ENCODE measurements around the gene HOXD4.

HOXD4 gene

DNA sequence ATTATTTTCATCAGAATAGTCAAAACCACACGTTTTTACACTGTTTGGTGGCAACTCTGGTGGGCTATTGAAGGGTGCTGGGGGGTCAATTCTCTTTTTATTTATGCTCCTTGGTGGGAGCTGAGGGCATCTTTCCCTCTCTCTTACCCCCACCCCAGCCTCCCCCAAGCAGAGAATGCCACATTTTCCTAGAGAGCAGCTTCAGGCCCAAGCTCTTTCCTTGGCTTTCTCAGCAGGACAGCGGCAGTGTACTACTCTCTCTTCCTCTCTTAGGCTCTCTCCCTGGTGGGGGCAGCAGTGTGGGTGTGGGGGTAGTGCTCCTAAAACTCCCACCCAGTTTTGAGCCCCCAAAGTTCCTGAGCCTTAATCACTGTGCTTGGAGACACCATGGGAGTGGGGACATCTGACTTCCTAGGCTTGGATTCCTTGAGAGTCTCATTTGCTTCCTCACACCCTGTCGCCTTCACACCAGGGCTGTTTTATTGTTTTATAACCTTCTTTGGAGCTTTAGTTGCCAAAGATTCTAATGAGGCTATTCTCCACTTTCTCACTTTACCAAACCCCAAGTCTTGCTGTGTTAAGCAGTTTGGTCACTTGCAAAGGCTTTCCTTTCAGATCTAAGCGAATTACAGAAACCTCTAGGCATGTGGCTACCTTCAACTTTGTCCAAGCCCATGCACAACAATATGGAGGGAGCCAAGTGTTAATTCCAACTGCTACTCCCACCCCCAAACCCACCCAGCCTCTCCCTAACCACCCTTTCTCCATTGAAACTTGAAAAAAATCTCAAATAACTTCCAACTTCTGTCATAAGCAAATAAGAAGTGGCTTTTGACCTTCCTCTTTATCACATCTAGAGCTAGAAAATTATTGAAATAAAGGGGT is 6.0 kb upstream of the HOXD4 start:
- DNase-seq = no peak

DNA sequence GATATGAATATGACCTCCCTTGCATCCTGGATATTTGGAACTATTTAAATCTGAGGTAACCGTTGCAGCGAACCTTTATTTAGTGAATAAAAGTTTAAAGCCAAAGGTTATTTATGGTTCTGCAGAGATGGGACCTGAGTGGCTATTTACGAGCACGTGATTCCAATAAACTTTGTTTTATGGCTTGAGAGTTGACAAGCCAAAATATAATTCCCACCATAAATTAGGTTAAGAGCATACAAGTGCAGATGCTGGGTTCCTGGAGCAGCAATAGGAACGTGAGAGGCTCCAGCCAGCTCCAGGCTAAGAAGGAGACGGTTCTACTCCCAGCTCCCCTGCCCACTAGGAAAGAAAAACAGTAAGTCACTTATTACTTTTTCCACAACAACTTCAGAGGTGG is 5.2 kb upstream of the HOXD4 start:
- no peak for DNase-seq

DNA sequence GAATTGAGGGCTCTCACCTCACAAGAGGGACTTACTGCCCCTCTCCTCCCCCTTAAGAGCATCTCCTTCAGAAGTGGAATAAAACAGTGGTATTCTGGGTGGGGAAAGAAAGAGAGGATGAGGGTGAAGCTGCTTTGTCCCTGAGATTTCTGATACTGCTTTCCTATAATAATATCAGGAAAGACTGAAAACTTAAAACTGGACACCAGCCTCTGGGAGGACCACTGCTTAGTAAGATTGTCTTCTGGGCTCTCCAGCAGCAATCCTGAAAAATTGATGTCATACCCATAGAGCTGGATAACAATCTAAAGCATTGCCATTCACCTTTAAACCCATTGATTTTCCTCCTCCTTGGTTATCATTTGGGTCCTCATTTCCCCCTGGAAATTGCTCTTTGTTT is 4.7 kb upstream of the HOXD4 start:
- DNase-seq = no peak

DNA sequence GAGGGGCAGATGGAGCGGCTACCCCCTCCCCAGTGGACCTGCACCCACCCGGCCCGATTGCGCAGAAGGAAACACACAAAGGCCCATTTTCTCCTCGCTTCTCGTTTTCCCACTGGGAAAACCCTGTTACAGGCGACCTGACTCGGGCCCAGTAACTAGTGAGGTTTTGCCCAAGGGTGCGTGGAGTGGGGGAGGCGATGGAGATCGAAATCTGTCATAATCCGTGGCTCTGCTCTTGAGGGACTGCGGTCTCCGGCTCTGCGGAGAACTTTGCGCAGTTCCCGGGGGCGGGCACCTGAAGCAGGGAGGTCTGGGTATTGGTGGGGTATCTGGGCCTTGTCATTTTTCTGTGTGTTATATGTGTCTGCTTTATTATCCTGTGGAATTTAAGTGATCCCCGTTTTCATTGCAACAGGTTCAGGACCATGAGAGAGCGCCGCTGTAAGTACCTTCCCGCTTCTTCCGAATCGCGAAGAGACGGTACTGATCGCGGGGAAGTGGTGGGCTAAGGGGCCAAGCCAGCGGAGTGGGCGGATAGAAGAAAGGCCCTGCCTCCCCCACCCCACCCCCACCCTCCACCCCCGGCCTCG is 4.0 kb upstream of the HOXD4 start:
- no peak for DNase-seq

DNA sequence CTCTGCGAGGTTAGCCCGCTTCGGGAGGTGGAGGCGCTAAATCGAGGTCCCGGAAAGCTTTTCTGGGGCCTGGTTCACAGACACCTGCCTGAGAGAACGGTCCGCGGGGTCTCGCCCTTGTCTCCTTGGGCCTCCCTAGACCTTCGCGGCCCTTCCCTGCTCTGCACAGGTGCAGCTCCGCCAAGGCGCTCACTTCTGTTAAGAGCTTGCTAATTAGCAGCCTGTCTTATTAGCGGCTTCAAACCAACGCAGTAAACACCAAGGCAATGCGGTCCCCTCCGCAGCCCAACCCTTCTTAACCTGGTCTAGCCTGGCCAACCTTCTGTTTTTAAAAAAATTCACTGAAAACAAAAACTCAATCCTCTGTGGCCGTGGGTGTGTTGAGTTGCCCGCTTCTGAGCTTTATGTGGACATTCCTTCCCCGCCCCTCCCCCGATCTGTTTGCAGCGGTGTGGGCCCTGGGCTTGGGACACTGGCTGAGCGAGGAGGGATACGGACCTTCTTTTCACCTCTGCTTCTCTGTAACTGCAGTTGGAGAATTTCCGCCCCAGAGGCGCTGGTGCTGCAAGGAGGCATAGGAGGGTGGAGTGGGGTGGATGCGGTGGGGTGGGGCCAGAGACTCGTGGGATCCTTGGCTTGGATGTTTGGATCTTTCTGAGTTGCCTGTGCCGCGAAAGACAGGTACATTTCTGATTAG is 3.4 kb upstream of the HOXD4 start:
- DNase-seq = no peak

DNA sequence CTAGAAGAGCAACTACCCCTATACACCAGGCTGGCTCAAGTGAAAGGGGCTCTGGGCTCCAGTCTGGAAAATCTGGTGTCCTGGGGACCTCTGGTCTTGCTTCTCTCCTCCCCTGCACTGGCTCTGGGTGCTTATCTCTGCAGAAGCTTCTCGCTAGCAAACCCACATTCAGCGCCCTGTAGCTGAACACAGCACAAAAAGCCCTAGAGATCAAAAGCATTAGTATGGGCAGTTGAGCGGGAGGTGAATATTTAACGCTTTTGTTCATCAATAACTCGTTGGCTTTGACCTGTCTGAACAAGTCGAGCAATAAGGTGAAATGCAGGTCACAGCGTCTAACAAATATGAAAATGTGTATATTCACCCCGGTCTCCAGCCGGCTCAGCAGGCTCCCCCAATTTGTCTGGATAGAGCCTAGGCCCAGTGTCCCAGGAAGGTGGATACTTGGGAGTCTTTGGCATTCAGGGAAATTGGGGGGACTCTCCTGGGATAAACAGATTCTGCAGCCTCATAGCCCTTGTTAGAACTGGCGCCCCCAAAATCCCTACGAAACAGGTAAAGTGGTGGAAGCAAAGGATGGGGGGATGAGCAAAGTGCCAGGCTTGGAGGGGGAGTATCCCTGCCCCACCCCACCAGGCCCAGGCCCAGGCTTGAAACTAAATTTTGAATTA is 2.5 kb upstream of the HOXD4 start:
- DNase-seq = no peak

DNA sequence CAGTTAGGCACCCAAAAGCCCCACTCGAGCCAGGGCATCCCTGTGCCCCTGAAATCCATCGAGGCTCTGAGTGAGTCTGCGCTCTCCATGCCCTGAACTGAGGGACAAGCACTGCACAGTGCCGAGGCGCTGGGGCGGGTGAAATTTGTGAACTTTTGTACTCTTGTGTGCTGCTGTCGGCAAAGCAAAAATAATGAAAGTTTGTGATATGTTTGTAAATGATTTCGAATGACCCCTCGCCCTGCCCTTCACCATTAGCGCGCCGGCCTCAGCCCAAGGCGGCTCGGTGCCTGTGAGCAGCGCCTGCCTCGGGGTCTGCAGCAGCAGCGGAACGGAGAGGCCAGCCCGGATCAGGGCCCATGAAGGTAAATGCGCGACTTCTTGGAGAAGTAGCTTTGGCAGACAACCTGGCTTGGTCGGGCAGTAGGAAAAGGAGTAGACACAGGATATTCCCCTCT is 1.8 kb upstream of the HOXD4 start:
- DNase-seq = no peak

DNA sequence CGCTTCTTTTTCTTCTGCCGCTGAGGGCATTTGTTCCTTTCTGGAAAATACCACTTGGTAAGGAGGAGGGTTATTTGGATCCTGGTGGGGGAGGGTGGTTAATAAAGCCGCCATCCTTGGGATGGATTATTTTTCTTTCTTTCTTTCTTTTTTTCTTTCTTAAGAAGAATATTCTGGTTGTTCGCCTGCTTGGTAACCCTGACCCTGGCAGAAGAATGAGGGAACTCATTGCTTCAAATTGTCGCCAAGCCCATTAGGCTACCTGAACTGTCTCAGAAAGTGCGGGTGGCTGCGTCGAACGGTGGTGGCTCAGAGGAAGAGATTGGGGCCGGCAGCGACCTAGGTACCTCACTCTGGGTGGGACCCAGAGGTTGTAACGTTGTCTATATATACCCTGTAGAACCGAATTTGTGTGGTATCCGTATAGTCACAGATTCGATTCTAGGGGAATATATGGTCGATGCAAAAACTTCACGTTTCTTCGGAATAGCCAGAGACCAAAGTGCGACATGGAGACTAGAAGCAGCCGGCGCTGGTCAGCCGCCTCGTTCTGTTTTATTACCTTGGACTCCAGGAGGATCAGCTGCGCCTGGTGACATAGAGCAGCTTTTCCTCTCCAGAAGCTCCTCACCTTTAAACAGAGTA is 1.3 kb upstream of the HOXD4 start:
- no peak for DNase-seq

DNA sequence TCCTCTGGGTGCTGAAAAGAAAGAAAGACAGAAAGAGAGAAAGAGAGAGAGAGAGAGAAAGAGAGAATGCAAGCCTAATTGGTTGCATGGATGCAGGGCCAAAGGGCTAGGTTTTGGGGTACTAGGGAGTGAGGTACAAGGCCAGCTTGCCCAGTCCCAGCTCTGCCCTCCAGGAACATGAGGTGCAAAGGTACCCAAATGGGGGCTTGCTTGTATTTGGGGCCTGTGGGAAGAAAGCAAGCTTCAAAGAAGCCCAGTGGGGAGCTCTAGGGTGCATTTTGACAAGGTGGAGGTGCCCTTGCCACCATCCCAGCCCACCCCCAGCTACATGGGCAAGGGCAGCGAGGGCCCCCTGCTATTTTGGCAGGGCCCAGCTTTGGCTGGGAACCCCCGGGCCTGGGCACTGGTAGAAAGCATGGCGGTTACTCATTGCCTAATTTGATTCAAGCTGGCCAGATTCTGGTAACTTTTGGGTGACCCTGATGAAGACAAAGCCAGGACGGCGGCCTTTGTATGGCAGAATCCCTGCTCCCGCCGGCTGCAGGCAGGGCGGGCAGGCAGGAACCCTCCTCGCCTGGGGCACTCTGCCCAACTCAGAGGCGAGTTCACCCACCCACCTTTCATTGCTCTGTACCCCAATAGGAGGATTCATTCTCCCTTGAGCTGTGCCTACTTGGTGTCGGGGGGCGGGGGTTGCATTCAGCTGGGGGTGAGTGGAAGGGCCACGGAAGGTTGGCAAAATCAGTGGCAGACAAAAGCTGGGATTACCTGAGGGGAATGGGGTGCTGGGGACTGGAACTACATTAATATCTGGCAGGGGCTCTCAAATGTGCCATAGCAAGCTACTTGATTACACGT is 537 bp upstream of the HOXD4 start:
- no peak for DNase-seq

DNA sequence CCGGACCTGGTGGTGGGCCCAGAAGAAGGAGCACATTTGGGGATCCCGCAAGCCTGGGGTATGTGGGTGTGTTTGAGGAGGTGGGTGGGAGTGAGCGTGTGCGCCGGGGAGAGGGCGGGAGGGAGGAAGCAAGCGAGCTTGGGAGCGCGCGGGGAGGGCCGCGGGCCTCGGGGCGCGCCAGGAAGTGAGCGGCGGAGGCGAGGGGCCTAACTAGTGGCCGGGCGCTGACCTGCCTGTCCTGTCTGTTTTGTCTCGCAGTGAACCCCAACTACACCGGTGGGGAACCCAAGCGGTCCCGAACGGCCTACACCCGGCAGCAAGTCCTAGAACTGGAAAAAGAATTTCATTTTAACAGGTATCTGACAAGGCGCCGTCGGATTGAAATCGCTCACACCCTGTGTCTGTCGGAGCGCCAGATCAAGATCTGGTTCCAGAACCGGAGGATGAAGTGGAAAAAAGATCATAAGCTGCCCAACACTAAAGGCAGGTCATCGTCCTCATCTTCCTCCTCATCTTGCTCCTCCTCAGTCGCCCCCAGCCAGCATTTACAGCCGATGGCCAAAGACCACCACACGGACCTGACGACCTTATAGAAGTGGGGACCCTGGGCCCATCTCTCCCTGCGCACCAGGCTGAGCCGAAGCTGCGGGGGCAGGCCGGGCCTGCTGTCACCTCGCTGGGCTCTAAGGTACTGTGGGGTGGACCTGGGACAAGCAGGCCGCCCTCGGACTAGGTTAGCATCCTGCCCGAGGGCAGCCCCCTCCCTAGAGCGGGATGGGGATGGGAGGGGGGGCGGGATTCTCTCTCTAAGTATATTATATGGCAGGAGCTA is 1.2 kb downstream of the HOXD4 start:
- DNase-seq = no peak

DNA sequence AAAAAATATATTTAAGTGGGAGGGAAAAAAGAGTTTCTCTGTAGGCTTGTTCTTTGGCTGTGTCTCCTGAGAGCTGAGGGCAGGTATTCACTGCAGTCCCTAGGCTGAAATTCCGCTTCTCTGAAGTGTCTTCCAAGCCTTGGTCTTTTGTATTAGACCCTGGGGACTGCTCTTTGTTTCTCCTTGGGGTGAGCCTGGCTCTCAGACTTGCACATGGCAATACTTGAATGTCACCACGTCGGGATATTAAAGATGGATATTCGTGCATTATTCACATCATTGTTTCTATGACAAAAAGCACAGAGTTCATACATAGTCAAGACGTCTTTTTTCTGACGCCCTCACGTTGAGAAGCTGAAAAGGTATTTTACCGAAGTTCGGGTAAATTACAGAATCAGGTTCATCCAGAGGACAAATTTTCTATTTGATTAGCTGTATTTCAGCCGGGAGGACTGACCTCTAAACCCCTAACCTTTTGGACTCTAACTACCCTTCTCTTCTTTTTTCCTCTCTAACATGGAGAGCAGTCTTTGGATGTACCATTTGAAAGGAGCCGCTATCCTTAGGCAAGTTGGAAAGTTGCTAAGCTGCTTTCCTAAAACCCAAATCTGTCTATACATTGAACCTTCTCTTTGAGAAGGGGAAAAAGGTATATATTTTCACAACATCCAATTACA is 3.4 kb downstream of the HOXD4 start:
- no peak for DNase-seq

DNA sequence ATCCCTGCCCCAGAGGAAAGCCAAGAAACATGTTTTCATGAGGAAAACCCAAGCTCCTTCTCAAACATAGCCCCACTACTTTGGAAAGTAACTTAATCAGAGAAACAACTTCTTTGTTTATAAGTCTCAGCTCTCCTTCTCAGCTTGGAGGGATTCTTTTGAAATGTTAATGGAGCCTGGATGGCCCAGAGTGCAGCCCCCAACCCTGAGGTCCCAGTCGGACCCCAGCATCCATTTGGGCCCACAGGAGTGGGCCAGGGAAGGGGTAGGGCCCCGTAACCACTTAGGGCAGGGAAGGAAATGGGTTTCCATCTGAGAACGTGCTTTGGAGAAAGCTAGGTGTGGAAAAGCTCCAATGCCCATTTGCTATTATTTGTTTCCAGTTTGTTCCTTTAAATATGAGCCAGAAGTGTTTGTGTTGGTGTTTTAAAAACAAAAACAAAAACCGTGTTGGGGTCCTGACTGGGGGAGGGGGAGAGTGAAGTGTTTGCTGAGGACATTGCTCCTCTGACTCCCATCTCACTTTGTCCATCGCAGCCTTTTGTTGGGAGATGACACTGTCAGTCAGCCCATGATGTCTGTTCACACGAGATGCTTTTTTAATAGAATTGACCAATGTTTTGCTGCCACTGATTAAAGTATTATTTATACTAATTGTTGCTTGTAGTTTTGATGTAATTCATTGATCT is 4.2 kb downstream of the HOXD4 start:
- no peak for DNase-seq

DNA sequence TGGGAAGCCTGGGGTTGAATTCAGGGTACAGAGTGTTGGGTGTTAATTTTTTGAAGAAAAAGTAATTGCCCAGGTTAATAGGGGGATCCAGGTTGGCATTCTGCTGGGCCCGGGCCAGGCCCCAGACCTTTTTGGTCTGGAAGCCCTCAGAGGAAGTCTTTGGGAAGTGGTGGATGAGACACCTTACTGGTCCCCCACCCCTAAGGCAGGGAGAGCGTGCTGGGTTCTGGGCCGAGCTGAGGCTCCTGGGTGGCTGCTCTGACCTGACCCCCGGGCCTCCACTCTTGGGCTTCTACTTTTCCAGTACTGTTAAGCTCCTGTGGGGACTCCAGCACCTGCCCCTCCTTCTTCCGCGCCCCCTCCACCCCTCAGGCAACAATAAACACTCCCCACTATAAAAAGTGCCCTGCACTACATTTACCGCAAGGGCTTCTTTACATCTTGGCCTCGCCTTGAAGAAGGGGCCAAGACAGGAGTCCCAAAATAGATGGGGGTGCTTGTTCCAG is 5.0 kb downstream of the HOXD4 start:
- DNase-seq = no peak

DNA sequence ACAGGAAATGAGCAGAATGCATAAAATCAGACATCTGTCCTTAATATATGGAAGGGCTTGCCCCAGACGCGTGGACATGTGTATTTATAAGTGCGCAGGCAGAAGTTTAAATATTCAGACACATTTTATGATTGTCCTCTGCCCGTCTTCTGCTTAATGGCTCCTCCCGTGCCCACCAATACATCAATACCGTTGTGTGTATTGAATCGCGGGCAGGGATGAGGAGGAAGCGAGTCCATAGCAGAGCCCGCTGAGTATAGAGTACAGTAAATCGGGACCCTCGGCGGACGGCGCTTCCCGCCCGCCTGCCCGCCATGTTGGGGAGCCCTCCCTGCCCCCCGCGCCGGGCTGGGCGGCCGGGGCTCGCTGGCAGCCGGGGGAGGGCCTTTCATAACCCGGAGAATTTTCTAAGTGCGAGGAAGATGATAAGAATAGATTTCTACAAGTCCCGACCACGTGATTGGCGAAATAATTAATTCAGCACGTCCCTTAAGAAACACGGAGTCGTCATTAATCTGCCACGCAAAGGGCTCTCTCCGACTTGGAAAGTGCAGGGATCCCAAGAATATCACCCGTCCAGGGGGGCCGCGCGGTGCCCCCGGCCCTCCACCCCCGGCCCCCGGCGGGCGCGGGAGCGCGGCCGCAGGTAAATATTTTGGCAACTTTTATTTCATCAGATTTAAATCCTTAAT is 5.6 kb downstream of the HOXD4 start, which contains the start of gene HOXD3:
HOXD3 (plus strand) TSS at position 501 of the 692 bp plus-strand sequence. CDS start 11,808 bp downstream, outside the sequence.
- no peak for DNase-seq

DNA sequence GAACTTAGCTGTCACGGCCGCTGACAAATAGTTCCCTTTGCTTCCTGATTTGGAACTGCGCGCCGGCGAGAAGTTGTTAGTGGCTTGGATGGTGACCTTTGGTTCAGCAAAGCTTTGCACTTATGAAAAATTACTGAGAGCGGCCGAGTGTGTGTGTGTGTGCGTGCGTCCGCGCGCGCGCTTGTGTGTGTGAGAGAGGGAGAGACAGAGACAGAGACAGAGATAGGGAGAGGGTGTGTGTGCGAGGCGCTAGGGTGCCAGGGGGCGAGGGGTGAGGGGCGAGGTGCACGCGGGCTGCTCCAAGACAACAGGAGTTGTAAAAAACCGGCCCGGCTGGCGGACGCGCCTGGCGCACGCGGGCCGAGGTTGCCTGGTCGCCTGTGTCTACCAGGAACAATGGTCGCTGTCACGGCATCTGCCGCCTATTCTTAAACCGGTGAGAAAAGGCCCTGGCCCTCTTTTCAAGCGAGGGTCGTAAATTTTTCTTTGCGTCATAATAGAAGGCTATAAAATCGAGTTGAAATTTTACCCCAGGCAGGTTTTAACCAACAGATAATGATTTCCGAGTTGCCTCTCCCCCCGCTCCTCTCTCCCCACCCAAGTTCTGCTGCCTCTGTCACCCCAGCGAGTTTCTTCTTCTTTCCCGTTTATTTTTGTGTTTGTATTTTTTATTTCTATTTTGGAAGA is 6.3 kb downstream of the HOXD4 start:
- no peak for DNase-seq

DNA sequence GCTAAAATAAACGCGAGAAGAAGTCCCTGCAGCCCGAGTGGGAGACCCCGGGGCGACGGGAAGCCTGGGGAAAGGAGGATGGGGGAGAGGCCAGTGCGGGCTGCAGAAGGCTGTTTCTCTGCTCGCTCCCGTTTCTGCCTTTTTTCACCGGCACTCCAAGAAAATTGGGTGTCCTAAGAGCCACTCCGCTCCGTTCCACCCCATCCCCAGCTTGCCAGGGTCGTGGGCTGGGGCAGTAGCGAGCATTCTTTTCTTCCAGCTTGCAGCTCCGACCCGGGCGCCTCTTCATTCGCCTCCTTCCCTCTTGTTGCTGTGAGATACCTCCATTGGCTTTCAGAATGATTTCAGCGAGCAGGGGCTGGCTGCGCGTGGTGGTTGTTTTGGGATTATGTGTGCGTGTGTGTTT is 6.8 kb downstream of the HOXD4 start:
- no peak for DNase-seq

DNA sequence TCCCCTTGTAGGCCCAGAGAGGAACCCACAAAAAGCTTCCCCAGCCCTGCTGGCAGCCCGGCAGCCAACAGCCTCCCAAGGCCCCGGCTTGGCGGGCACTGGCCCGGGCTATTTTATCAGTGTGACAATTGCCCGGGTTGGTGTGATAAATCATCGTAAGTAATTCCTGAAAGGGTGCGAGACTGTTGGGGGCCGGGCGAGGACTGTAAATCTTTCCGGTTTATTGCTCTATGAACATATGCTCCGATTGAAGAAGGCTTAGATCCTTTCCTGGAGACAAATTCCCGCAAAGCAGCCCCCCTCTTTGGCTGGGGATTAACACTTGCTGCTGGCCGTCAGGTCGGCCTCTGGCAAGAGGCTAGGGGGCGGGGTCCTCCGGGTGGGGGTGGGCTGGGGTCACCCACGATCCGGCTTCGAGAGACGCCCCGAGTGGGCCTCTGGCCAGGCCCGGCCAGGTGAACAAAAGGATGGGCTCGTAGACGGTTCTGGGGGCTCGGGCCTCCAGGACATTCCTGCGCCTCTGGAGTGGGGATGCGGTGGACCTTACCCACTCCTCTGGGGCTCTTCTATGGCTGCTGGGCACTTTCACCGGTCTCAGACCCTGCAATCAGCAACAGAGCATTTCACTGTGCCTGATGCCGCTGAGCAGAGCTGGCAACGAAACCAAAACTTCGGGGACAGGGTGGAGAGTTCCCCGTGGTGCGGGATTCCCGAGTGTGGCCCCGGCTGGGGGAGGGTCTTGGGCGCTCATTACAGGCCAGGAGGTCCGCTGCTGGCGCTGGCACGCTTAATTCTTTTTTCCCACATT is 7.7 kb downstream of the HOXD4 start:
- no peak for DNase-seq

All from activated CD4-positive, alpha-beta T cell treated with anti-CD3 and anti-CD28 coated beads, Interleukin-2, amount 50 U/mL, for 16 hours (primary cell).